ENCODE results near the gene HACD4.
A peak's percentile ranks its signal among the peaks of the same experiment; 100 is the strongest.
"Not testable (repeated sequence)": the region's sequence is repeated elsewhere in the genome, so short reads cannot be mapped to it uniquely, and the experiment has no call there.

The HACD4 gene

DNA sequence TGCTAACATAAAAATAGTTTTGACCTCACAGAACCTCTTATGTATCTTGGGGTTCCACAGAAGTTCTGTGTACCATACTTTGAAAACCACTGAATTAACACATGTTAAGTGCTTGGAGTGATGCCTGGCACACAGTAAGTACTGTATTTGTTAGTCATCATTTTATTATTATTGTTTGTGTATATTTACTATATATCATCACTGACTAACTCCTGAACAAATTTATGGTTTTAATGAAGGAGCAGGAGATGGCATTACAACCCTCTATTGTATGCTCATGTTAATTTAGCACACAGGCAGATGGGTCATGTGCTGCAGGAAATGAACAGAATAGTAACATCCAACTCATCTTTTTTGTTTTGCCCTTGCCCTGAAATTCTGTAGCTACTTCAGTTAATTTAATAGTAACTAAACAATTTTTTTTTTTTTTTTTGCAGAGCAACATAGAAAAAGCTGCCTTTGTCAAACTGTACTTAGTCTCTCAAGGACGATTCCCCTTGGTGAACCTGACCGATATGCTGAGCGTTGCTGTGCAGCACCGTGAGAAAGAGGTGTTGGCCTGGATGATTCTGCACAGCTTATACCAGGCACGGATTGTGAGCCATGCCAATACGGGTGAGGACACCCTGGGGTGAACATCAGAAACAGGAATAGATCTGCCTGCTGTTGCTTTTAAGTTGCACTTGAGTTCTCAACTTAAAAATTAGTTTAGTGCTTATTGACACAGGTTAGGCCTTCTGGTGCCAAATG lies 45.4 kb downstream of the HACD4 start:
- no peak for TF ChIP-seq CTCF (conservative IDR thresholded peaks at IDR 0.05; ENCODE audit: low read depth)
- ChIA-PET POLR2A (ENCODE audit: low non-redundant PET) (no interaction called here), CTCF (no interaction called here)
- no peak for DNase-seq (ENCODE audit: low spot score)
- no peak overlapping the region for H3K27ac ChIP-seq

- no peak overlapping the region for H3K27ac ChIP-seq
- no peak for TF ChIP-seq CTCF (conservative IDR thresholded peaks at IDR 0.05; ENCODE audit: low read depth)
- POLR2A ChIA-PET (ENCODE audit: low non-redundant PET), result no interaction called here
- CTCF ChIA-PET, result interaction anchor here (0.8 kb wide), 1 partner anchor 24 kb away, joined by 3 read pairs; no protein-coding TSS in a partner anchor
- DNase-seq (ENCODE audit: low spot score), result no peak
These were observed 46.9 kb downstream of the HACD4 start for GRCh38 chr9:20984506-20984905.

GRCh38 chr9:20981486-20981885 lies 50.0 kb downstream of the HACD4 start:
- POLR2A ChIA-PET (ENCODE audit: low non-redundant PET), result no interaction called here
- DNase-seq (ENCODE audit: low spot score), result no peak
- CTCF ChIA-PET, result interaction anchor here (0.7 kb wide), 2 partner anchors 46 to 131 kb away, joined by 3 to 4 read pairs; no protein-coding TSS in a partner anchor
- no peak for TF ChIP-seq CTCF (conservative IDR thresholded peaks at IDR 0.05; ENCODE audit: low read depth)
- H3K27ac ChIP-seq, result peak overlapping the region; percentile 54

DNA sequence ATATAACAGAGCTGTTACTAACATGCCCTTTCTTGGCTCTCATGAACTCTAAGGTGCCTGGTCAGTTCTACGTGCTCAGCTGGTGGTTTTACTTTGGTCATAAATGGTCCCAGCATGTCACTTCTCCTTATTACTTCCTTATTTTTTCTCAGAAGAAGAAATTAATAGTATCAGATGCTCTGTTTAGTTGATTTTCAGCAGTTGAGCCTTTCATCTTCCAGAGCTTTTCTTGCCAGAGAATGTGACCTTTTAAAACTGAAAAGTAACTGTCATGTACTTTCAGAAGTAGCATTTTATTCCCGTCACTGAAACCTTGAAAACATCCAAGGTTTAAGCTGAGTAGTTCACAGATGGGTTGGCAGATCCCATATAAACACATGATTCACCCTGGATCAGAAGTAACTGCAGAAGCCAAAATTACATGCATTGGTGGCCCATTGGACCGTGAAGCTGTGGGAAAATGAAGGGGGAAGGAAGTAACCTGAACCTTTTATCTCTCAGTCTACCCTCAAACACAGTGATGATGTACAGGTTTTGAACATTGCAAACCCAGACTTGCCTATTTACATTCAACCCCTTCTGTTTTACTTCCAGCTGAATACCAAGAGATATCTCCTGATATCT lies 50.5 kb downstream of the HACD4 start:
- peak overlapping the region; percentile 54 for H3K27ac ChIP-seq
- TF ChIP-seq CTCF (conservative IDR thresholded peaks at IDR 0.05; ENCODE audit: low read depth), result no peak
- POLR2A ChIA-PET (ENCODE audit: low non-redundant PET), result no interaction called here
- CTCF ChIA-PET, result interaction anchor here (0.7 kb wide), 2 partner anchors 46 to 131 kb away, joined by 3 to 4 read pairs; no protein-coding TSS in a partner anchor
- DNase-seq (ENCODE audit: low spot score), result no peak

DNA sequence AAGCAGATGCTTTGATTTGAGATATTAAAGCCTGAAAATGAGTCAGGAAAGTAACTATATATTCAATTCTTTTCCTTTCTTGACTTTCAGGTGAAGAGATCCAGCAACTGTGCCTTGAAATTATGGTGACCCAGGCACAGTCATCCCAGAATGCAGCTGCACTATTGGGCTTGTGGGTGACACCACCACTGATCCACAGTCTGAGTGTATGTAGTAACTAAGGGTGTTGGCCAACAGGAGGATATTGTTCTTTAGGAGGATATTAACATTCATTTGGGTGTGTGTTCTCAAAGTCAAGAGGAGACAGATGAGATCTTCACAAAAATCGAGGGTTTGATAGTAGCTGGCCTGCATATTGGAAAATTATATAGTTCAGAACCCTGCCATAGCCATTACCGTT lies 53.2 kb downstream of the HACD4 start:
- H3K27ac ChIP-seq, result no peak overlapping the region
- CTCF ChIA-PET, result no interaction called here
- POLR2A ChIA-PET (ENCODE audit: low non-redundant PET), result no interaction called here
- DNase-seq (ENCODE audit: low spot score), result no peak
- no peak for TF ChIP-seq CTCF (conservative IDR thresholded peaks at IDR 0.05; ENCODE audit: low read depth)

- DNase-seq (ENCODE audit: low spot score); H3K27ac ChIP-seq; POLR2A ChIA-PET (ENCODE audit: low non-redundant PET): not testable (repeated sequence)
- CTCF ChIA-PET, result interaction anchor here (0.7 kb wide), 1 partner anchor 14 kb away, joined by 3 read pairs; no protein-coding TSS in a partner anchor
These were observed 57.1 kb downstream of the HACD4 start for GRCh38 chr9:20974191-20974938.

GRCh38 chr9:20973246-20973947 lies 58.0 kb downstream of the HACD4 start:
- DNase-seq (ENCODE audit: low spot score); H3K27ac ChIP-seq; POLR2A ChIA-PET (ENCODE audit: low non-redundant PET): not testable (repeated sequence)
- CTCF ChIA-PET, result interaction anchor here (0.7 kb wide), 2 partner anchors 13 to 93 kb away, joined by 3 to 4 read pairs; no protein-coding TSS in a partner anchor

All from RWPE1 (cell line).